Gastrocnemius medialis (tissue), 4 donors: Measurements from ENCODE around the gene PRRC2C.

ENCODE experiments used
- CTCF ChIP-seq, 5 experiments: fragments of 450-650 bp in 3 of 5; fragments of 200-600 bp in 2 of 5; sonication (generic) in 2 of 5; IDR thresholded peaks in 4 of 5; conservative IDR thresholded peaks in 1 of 5; 1 replicate in 4 of 5; 2 replicates in 1 of 5; pipeline ENCODE4 v1.5.1; 2016 to 2019; ENCODE audit warnings: antibody characterized with exemption in 5 of 5, mild to moderate bottlenecking in 3 of 5, moderate library complexity in 3 of 5
- POLR2A ChIP-seq, 2 donors: fragments of 450-650 bp; IDR thresholded peaks; one replicate each; pipeline ENCODE4 v1.6.1; 2017; ENCODE audit warnings: antibody characterized with exemption in 2 of 2, mild to moderate bottlenecking in 2 of 2, moderate library complexity in 2 of 2

DNA sequence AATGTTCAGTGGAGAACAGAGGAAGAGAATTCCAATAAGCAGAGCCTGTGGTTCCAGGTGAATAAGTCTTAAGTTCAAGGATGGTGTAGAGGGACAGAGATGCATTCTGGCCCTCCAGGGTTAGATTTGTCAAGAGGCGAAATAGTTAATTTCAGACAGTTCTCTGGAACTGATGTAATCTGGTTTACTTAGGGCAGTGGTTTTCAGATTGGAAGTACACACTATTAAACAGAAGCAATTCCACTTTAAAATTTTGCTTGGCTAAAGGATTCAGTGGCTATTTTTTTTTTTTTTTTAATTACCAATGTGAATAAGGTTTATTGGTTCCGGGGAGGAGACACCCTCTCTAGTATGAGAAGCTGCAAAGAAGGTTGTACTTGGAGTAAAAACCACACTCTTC is 111.4 kb downstream of the PRRC2C start:
- TF ChIP-seq CTCF (IDR thresholded peaks at IDR 0.05 in 4 of 5, conservative IDR thresholded peaks at IDR 0.05 in 1 of 5) (no peak), POLR2A (IDR thresholded peaks at IDR 0.05) (no peak)
